ENCODE results near the gene NPAS1.
"Not testable (repeated sequence)": the region's sequence is repeated elsewhere in the genome, so short reads cannot be mapped to it uniquely, and the experiment has no call there.

The NPAS1 gene

DNA sequence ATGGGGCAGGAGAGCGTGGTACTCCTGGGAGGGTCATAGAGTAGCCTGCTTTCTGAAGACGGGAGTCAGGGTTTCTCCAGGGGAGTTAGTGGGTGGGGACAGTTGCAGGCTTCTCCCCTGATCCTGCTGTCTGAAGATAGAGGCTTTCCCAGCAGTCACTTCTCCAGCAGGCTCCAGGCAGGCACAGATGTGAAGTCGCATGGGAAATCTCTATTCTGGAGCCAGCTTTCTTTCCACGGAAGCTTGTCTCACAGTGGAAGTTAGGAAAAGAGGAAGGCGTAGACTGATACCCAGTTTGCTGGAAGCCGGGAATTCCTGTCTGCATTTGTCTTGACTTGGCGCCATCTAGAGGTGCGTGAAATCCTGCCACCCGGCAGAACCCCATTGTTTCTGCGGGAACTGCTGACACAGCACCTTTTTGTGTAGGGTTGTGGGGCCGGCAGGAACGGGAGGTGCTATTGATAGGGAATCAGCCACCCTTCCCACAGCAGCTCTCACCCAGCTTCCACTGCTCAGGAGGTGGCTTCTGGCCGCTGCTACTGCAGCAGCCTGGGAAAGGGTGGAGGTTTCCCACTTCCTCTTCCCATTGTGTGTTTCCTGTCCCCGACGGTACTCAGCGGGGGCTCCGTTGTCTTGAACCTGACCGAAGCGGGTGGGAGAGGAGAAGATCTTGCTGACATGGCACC lies 28.5 kb upstream of the NPAS1 start:
- peak; percentile 26 to 61 (median 50) for DNase-seq

- DNase-seq = no peak
Measured at GRCh38 chr19:46992699-46993535, 26.7 kb upstream of the NPAS1 start.

DNA sequence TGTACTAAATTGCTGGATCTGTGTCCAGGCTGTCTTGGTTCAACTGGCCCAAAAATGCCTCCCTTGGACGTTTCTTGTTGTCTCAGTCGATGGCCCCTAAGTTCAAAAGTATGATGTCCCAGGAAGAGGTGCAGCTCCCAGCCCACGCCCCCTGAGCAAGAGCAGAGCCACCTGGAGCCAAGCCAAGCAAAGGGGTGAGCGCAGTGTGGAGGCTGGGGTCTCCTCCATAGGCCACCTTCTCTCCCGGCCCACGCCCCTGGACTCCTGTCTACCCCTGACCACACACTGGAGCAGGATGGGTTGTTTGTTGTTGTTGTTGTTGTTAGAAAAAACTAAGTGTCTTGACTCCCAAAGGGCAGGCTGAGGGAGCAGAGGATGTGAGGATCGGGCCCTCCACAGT lies 26.0 kb upstream of the NPAS1 start:
- no peak for DNase-seq

DNA sequence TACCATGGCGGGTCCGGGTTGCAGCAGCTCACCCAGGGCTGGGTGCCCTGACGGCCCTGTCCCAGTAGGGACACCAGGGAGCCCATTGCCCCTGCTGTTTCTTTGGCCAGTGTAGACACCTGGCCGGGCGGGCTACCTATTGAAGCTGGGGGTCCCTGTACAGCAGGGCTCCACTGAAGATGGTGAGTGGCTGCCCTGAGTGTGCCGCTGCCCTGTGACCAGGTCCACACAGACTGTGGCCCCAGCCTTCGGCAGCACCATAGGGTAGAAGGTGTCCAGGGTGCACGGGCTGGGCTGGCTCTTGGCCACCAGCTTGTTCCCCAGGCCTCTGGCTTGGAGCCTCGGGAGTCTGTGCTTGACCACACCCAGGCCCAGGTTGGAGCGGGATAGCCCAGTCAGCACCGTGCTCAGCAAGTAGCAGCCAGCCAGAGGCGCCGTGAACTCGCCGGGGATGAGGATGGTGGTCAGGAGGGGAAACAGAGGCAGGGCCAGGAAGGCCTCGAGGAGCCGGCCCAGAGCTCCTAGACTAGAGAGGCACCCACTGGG lies 25.4 kb upstream of the NPAS1 start:
- DNase-seq = no peak

- DNase-seq = no peak
Measured at GRCh38 chr19:46995492-46995891, 24.1 kb upstream of the NPAS1 start.

GRCh38 chr19:46998445-46999125 lies 21.1 kb upstream of the NPAS1 start:
- no peak for DNase-seq

GRCh38 chr19:46999377-46999776 lies 20.3 kb upstream of the NPAS1 start:
- DNase-seq = no peak

GRCh38 chr19:46999878-47000277 lies 19.8 kb upstream of the NPAS1 start:
- no peak for DNase-seq

DNA sequence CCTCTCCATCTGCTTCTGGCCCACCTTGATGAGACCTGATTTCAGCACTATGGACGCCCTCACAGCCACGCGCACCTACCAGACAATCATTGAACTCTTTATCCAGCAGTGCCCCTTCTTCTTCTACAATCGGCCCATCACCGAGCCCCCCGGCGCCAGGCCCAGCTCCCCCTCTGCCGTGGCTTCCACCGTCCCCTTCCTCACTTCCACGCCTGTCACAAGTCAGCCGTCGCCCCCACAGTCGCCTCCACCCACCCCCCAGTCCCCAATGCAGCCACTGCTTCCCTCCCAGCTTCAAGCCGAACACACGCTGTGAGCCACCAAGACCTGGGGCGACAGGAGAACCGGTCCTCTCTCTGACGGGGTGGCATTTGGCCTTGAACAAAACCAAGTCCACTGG lies 19.3 kb upstream of the NPAS1 start:
- no peak for DNase-seq

DNA sequence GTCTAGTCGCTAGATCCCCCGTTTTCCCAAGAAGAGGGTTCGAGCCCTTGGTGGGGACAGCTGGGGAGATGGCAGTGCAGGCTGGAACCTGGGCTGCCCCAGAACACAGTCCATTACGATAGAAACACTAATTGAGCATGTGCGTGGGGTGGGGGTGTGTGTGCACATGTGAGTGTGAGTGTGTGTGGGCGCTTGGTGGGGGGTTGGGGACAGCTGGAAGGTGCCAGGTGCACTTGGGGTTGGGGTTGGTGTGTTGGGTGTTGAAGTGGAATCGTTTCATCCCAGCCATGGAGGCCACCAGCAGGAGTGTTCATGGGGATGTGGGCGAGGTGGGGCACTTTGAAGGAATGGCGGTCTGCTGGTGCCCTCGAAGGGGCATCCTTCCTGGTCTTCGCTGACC lies 18.1 kb upstream of the NPAS1 start:
- no peak for DNase-seq

- no peak for DNase-seq
Measured at GRCh38 chr19:47002106-47002766, 17.4 kb upstream of the NPAS1 start.

- DNase-seq = no peak
Measured at GRCh38 chr19:47002853-47003610, 16.6 kb upstream of the NPAS1 start.

DNA sequence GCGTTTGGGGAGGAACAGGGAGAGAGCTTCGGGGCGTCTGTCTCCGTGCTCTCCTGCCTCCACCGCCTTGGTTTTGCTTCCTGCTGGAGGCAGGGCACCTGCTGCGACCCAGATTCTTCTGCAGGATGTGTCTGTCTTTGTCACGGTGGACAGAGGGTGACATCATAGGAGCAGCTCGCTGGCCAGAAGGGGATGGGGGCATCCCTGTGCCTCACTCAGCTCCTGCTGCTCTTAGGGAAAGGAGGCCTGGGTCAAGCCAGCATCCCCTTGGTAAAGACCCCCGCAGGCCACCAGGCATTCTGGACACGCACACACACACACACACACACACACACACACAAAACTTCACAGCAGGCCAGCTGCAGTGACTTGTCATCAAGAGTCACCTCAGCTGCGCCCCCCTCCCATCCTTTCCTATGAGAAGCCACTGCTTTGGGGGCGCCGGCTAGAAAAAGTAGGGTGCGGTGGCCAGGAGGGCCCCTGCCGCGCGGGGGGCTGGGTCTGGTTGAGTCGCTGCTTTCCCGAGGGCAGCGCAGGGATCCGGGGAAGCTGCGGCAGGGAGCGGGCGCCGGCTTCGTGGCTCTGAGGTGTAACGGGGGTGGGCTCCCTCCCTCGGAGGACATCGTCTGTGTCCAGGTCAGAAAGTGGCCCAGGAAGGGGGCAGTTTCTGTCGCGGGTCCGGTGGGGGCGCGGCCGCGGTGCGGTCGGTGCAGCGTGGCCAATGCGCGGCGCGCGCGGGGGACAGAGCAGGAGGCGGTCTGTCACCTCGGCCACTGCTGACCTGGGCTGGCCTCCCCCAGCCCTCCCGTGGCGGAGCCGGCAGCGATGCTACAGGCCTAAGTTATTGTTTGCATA lies 15.8 kb upstream of the NPAS1 start:
- DNase-seq = no peak

DNA sequence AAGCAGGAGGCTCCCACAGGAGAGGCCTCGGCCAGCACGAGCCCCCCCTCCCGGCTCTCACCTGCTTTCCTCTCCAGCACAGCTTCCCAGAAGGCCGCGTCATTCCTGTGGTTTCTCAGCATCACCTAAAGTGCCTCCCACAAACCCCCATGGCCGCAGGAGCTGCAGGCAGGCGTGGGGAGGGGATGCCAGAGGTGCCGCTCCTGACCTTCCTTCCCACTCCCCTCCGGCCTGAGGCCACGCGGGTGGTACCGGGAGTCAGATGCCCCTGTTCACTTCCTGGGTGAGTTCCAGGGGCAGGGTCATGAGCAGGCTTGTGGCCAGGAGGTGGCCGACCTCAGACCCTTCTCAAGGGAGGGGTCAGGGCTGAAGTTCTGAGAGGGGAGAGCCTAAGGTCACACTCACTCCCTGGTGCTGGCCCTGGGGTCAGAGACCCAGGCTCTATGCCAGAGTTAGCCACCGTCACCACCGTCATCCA lies 14.4 kb upstream of the NPAS1 start:
- no peak for DNase-seq

DNA sequence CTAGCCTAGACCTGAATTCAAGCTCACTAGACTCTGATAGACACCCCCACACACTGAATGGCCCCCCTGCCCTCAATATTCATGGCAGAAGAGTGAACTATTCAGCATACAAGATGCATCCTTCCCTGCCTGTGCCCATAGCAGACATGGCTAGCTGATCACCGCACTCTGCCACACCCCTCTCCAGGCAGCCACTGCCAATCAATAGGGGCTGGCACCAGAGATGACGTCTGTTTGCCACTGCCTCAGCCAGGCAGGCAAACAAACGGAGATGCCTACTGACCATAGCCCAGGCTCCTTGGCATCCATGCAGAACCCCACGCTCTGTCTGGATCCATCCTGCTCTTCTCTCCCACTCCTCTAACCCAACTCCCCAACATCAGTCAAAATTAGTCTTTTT lies 13.8 kb upstream of the NPAS1 start:
- peak in 1 of 5 donors; percentile 27 for DNase-seq

- no peak for DNase-seq
Measured at GRCh38 chr19:47006496-47006895, 13.1 kb upstream of the NPAS1 start.

DNA sequence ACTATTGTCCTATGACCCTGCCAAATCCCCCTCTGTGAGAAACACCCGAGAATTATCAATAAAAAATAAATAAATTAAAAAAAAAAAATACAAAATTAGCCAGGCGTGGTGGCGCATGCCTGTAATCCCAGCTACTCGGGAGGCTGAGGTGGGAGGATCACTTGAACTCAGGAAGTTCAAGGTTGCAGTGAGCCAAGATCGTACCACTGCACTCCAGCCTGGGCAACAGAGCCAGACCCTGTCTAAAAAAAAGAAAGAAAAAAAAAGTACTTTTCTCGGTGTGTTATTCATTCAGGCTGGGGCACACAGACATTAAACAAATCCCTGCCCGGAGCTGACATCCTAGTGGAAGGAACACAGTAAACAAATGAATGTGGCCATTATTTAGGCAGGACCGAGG lies 9.1 kb upstream of the NPAS1 start:
- not testable (repeated sequence) for DNase-seq

GRCh38 chr19:47012617-47013016 lies 7.0 kb upstream of the NPAS1 start:
- no peak for DNase-seq

DNA sequence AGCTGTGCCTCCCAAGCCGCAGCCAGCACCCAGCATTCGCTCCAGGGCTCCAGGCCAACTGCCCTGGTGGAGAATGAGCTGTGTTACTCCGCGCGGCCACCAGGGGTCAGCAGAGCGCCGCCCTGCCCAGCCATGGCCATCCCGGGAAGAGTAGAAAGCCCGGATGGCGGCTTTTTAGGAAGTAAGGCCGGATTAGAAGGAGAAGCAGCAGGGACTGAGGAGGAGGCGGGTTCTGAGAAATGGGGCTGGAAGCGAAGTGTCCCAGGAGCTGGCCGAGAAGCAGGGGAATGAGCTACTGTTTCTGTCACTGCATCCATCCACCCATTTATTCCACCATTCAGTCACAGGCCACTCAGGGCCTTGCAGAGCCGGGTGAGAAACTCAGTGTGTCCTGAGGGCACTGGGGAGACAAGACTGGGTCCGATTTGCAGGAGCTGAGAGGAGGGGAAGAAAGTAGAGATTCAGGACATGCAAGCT lies 6.6 kb upstream of the NPAS1 start:
- peak; percentile 29 to 49 (median 46) for DNase-seq

DNA sequence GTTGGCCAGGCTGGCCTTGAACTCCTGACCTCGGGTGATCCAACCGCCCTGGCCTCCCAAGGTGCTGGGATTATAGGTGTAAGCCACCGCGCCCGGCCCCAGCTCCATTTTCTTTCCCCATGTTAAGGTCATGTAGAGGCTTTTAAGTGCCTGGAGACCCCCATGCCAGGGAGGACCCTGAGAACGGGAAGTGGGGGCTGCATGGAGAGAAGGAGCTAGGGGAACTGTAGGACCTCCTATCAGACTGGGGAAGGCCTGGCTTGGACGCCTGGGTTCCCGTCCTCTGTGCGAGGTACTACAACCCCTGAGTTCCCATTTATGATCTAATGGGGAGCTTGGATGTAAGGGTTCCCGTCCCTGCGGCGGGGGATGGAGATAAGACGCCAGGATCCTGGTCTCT lies 714 bp upstream of the NPAS1 start:
- no peak for DNase-seq

Data from T-helper 1 cell (primary cell).